Measurements from ENCODE around the gene UGT1A1. TPM values are rescaled to one million over a fixed set of nuclear protein-coding genes. Genes with fewer than 3 reads are reported as not detected.
"Not testable (repeated sequence)": the region's sequence is repeated elsewhere in the genome, so short reads cannot be mapped to it uniquely, and the experiment has no call there.

UGT1A1 gene
- total and polyA plus RNA-seq, 10 of the 15 experiments (the other 5 are each of a cell fraction or from before 2014, with no cell fraction given), result not detected

GRCh38 chr2:233728723-233729301, 31.3 kb upstream of the UGT1A1 start, which contains the start of gene UGT1A3:
TSS of gene UGT1A3 (plus strand) at chr2:233729042. CDS start at chr2:233729127, 85 bp downstream.
- DNase-seq (ENCODE audit: low read depth, low spot score), result no peak
- in situ Hi-C loops (cut with MboI) (no loop called here), intact Hi-C loops (cut with micrococcal nuclease; ENCODE audit: unreplicated experiment) (no loop called here)
- FAIRE-seq, result no peak
- TF ChIP-seq NR2C1 (IDR thresholded peaks at IDR 0.05), result no peak
- no peak for TF ChIP-seq CHD2 (IDR thresholded peaks at IDR 0.05; ENCODE audit: borderline replicate concordance, low read depth, low read length)
- no peak for TF ChIP-seq CUX1 (IDR thresholded peaks at IDR 0.05; ENCODE audit: insufficient replicate concordance, low read depth, low read length)
- TF ChIP-seq MTA2 (IDR thresholded peaks at IDR 0.05; ENCODE audit: low read depth), result no peak
- TF ChIP-seq HDGF (IDR thresholded peaks at IDR 0.05), result no peak
- TF ChIP-seq ZNF384 (IDR thresholded peaks at IDR 0.05; ENCODE audit: borderline replicate concordance, low read depth, low read length), result no peak
- no peak for TF ChIP-seq GABPA (IDR thresholded peaks at IDR 0.05; ENCODE audit: low read depth)
- no peak for TF ChIP-seq RCOR1 (conservative IDR thresholded peaks at IDR 0.05; ENCODE audit: low read depth, low read length)
- no peak for TF ChIP-seq IKZF2 (IDR thresholded peaks at IDR 0.05)
- no peaks in the 10 kb centered on the region for H3K36me3 ChIP-seq (ENCODE audit: control insufficient read depth in 2 of 2, insufficient read depth in 2 of 2, low read length in 1 of 2)
- BruUV-seq (replicated peaks), result no TSS peak
- no peaks in the 10 kb centered on the region for H3K79me2 ChIP-seq (ENCODE audit: control insufficient read depth, insufficient read depth, low read length)
- no peaks in the 10 kb centered on the region for H4K20me1 ChIP-seq (ENCODE audit: control insufficient read depth, insufficient read depth)
- WGBS (ENCODE audit: insufficient coverage, insufficient replicate concordance, low lambda C conversion rate, missing lambda C conversion rate), result 26% methylated on average over 8 of the region's 8 CpGs
- H3K9ac ChIP-seq (ENCODE audit: control insufficient read depth, insufficient read depth, low read length), result no peak within 1 kb of the TSS
- H3K4me1 ChIP-seq (ENCODE audit: control insufficient read depth, insufficient read depth, low read length), result no peaks in the 10 kb centered on the region
- H3K4me2 ChIP-seq (ENCODE audit: control insufficient read depth, insufficient read depth), result no peak within 1 kb of the TSS
- CTCF ChIA-PET, result no interaction called here
- POLR2A ChIA-PET, result no interaction called here
- ATAC-seq, result no peak
- SMC1A ChIA-PET (ENCODE audit: uncharacterized antibody, unreplicated experiment), result no interaction called here
- no peak within 1 kb of the TSS for H3K27ac ChIP-seq (ENCODE audit: control insufficient read depth, insufficient read depth)
- no peak within 1 kb of the TSS for H3K4me3 ChIP-seq
- no peak within 1 kb of the TSS for H2AFZ ChIP-seq (ENCODE audit: control insufficient read depth, low read depth, low read length)
- H3K9me3 ChIP-seq (replicated peaks; ENCODE audit: control insufficient read depth, insufficient read depth, low read length), result no peaks in the 10 kb centered on the region
- RAD21 ChIA-PET (ENCODE audit: unreplicated experiment), result no interaction called here
- no peaks in the 10 kb centered on the region for H3K27me3 ChIP-seq (replicated peaks in 1 of 2; ENCODE audit: control insufficient read depth in 2 of 2, insufficient read depth in 2 of 2, low read length in 1 of 2)

GRCh38 chr2:233736868-233737653, 23.0 kb upstream of the UGT1A1 start:
- H3K4me3 ChIP-seq; H3K27ac ChIP-seq (ENCODE audit: control insufficient read depth, insufficient read depth); POLR2A ChIA-PET; H3K27me3 ChIP-seq (replicated peaks in 1 of 2; ENCODE audit: control insufficient read depth in 2 of 2, insufficient read depth in 2 of 2, low read length in 1 of 2); H3K9me3 ChIP-seq (replicated peaks; ENCODE audit: control insufficient read depth, insufficient read depth, low read length); RAD21 ChIA-PET (ENCODE audit: unreplicated experiment); intact Hi-C loops (cut with micrococcal nuclease; ENCODE audit: unreplicated experiment); DNase-seq (ENCODE audit: low read depth, low spot score); H2AFZ ChIP-seq (ENCODE audit: control insufficient read depth, low read depth, low read length); BruUV-seq (replicated peaks); H3K36me3 ChIP-seq (ENCODE audit: control insufficient read depth in 2 of 2, insufficient read depth in 2 of 2, low read length in 1 of 2); FAIRE-seq; ATAC-seq; H3K4me2 ChIP-seq (ENCODE audit: control insufficient read depth, insufficient read depth); in situ Hi-C loops (cut with MboI); H4K20me1 ChIP-seq (ENCODE audit: control insufficient read depth, insufficient read depth); CTCF ChIA-PET; H3K9ac ChIP-seq (ENCODE audit: control insufficient read depth, insufficient read depth, low read length); H3K4me1 ChIP-seq (ENCODE audit: control insufficient read depth, insufficient read depth, low read length); H3K79me2 ChIP-seq (ENCODE audit: control insufficient read depth, insufficient read depth, low read length): not testable (repeated sequence)
- SMC1A ChIA-PET (ENCODE audit: uncharacterized antibody, unreplicated experiment), result interaction anchor here (0.7 kb wide), 1 partner anchor 31 kb away, joined by 3 read pairs; no protein-coding TSS in a partner anchor
- 42% methylated on average over 14 of the region's 14 CpGs for WGBS (ENCODE audit: insufficient coverage, insufficient replicate concordance, low lambda C conversion rate, missing lambda C conversion rate)

Data from GM12878 (cell line).